K562 (cell line): ENCODE results near the gene DNAH3. TPM values are rescaled to one million over a fixed set of nuclear protein-coding genes. Genes with fewer than 3 reads are reported as not detected.

Experiments
- ATAC-seq: fragments of 200-7000 bp; cut with Tn5 transposase; 3 replicates; pipeline ENCODE4 v1.9.1; 2020; ENCODE audit warnings: moderate library complexity
- BruUV-seq: library from RNA; stranded (reverse); fragments of 400-500 nt; replicated peaks from 2 replicates; lab custom pipeline; 2021; lab: Mats Ljungman, UMichigan
- CTCF ChIA-PET: fragments of 300-600 bp; formaldehyde crosslinking; extraction: SDS; loops from one replicate; lab custom pipeline; 2021; ENCODE audit warnings: low intra/inter-chr PET ratio; lab: Yijun Ruan, JAX
- POLR2A ChIA-PET: fragments of 300-600, 350-650 bp; sonication (Branson Sonifier 250); formaldehyde crosslinking; extraction: SDS; loops from one replicate; lab custom pipeline; 2021; ENCODE audit warnings: antibody characterized with exemption, inconsistent platforms; lab: Yijun Ruan, JAX
- DNase-seq, 4 experiments: peaks; one replicate each; pipeline versions ENCODE4 v3.0.0 to v3.0.0-alpha.2; 2011 to 2018; ENCODE audit warnings: low spot score in 3 of 4, mixed read lengths in 3 of 4; ENCODE audit errors: extremely low read depth in 1 of 4
- FAIRE-seq: peaks from 2 replicates; lab custom pipeline; 2011; peaks lifted over from hg19 to GRCh38; lab: Jason Lieb, UNC
- H2AFZ ChIP-seq: 2 replicates; pipeline ENCODE4 v1.6.0; 2011; ENCODE audit warnings: low read depth, low read length, control low read depth, inconsistent platforms
- H3K27ac ChIP-seq: fragments of 200-600 bp; 3 replicates; pipeline ENCODE4 v1.8.0; 2011; ENCODE audit warnings: low read depth, mild to moderate bottlenecking, control low read depth, inconsistent platforms, low read length, moderate library complexity, mixed read lengths; ENCODE audit errors: extremely low read depth
- H3K27me3 ChIP-seq, 2 experiments: fragments of 300-600 bp in 1 of 2; 2 replicates in 1 of 2; 3 replicates in 1 of 2; pipeline versions ENCODE4 v1.6.0 to v1.8.0; 2011; ENCODE audit warnings: inconsistent platforms in 2 of 2, low read length in 2 of 2, mild to moderate bottlenecking in 1 of 2, mixed read lengths in 1 of 2, moderate library complexity in 1 of 2; ENCODE audit not compliant: control insufficient read depth in 2 of 2, insufficient read depth in 2 of 2
- H3K36me3 ChIP-seq: fragments of 300-600 bp; 3 replicates; pipeline ENCODE4 v1.8.0; 2011; ENCODE audit warnings: mild to moderate bottlenecking, low read length, inconsistent platforms; ENCODE audit not compliant: control insufficient read depth, insufficient read depth
- H3K4me1 ChIP-seq, 2 experiments: fragments of 200-600 bp in 1 of 2; replicated peaks in 1 of 2; 2 replicates in 1 of 2; 3 replicates in 1 of 2; pipeline versions ENCODE4 v1.5.1 to v1.8.0; 2011; ENCODE audit warnings: inconsistent platforms in 2 of 2, low read length in 2 of 2, mild to moderate bottlenecking in 1 of 2, mixed read lengths in 1 of 2, moderate library complexity in 1 of 2; ENCODE audit not compliant: control insufficient read depth in 2 of 2, insufficient read depth in 2 of 2
- H3K4me2 ChIP-seq: 2 replicates; pipeline ENCODE4 v1.6.1; 2011; ENCODE audit warnings: low read length, control low read depth, inconsistent platforms, mixed read lengths; ENCODE audit not compliant: insufficient read depth
- H3K4me3 ChIP-seq: fragments of 200-600 bp; sonication (generic), shearing (Covaris generic); 2 replicates; pipeline ENCODE4 v1.5.1; 2016; ENCODE audit warnings: control low read depth, inconsistent platforms
- H3K79me2 ChIP-seq: fragments of 200-600 bp; 3 replicates; pipeline ENCODE4 v1.8.0; 2011; ENCODE audit warnings: low read length, inconsistent platforms; ENCODE audit not compliant: control insufficient read depth, insufficient read depth
- H3K9ac ChIP-seq, 2 experiments: 2 replicates each; pipeline versions ENCODE4 v1.6.0 to v1.6.1; 2011; ENCODE audit warnings: low read depth in 2 of 2, low read length in 2 of 2, control low read depth in 1 of 2, inconsistent platforms in 1 of 2, mild to moderate bottlenecking in 1 of 2, mixed read lengths in 1 of 2; ENCODE audit not compliant: insufficient read depth in 1 of 2
- H3K9me1 ChIP-seq: one replicate; pipeline ENCODE4 v1.6.0; 2011; ENCODE audit warnings: inconsistent platforms, mild to moderate bottlenecking, low read length, moderate library complexity; ENCODE audit not compliant: control insufficient read depth, insufficient read depth
- H3K9me3 ChIP-seq: replicated peaks from 2 replicates; pipeline ENCODE4 v1.5.1; 2011; ENCODE audit warnings: low read depth, low read length, inconsistent platforms; ENCODE audit not compliant: control insufficient read depth, insufficient read depth
- H4K20me1 ChIP-seq: replicated peaks from 2 replicates; pipeline ENCODE4 v1.6.1; 2011; ENCODE audit warnings: low read length, inconsistent platforms, mixed read lengths; ENCODE audit not compliant: control insufficient read depth, insufficient read depth
- BACH1 ChIP-seq: fragments of 200-800 bp; sonication (Bioruptor generic); IDR thresholded peaks from 2 replicates; pipeline ENCODE4 v1.6.1; 2016; ENCODE audit warnings: missing genetic modification characterization, missing compliant biosample characterization
- BRD4 ChIP-seq: fragments of 200-600 bp; sonication (generic); IDR thresholded peaks from 2 replicates; pipeline ENCODE4 v1.6.1; 2017; ENCODE audit warnings: inconsistent platforms
- GABPA ChIP-seq: fragments of 200-800 bp; sonication (Bioruptor generic); conservative IDR thresholded peaks from 2 replicates; pipeline ENCODE4 v1.6.1; 2016; ENCODE audit warnings: low read depth, missing genetic modification characterization, missing compliant biosample characterization
- PHB2 ChIP-seq: fragments of 450-650 bp; IDR thresholded peaks from 2 replicates; pipeline ENCODE4 v1.6.1; 2017; ENCODE audit warnings: low read depth
- SRSF7 ChIP-seq: fragments of 200-400 bp; formaldehyde crosslinking; optimal IDR thresholded peaks from 2 replicates; pipeline ENCODE3; 2017; ENCODE audit warnings: mild to moderate bottlenecking, low read depth, low read length
- ZNF668 ChIP-seq: fragments of 250-450 bp; sonication (Bioruptor Pico); IDR thresholded peaks from 2 replicates; pipeline ENCODE4 v1.8.0; 2022; ENCODE audit warnings: mild to moderate bottlenecking, inconsistent platforms
- WGBS: fragments of 100-300 bp; shearing (Covaris generic); methylation state at CpG from one replicate; pipeline ENCODE4 v1.1.6; 2016; ENCODE audit warnings: low coverage, mixed read lengths; ENCODE audit not compliant: insufficient coverage; ENCODE audit errors: missing lambda C conversion rate; 5-methylcytosine and 5-hydroxymethylcytosine counted together
- in situ Hi-C: fragments of 300-500 bp; cut with MboI; formaldehyde crosslinking; loops from 4 replicates; pipeline ENCODE4 v1.15.0; 2018; ENCODE audit warnings: inconsistent platforms, mixed read lengths
- intact Hi-C: fragments of 100-400 bp; cut with micrococcal nuclease; formaldehyde crosslinking; loops from 2 replicates; pipeline ENCODE4 v1.14.2; 2022
- polyA plus RNA-seq, 8 experiments: library from polyadenylated mRNA; depleted of rRNA in 4 of 8; stranded (reverse) in 5 of 8; unstranded in 3 of 8; fragments of >200 nt; fragmentation: Nextera tagmentation in 2 of 8; fragmentation: Illumina TruSeq in 1 of 8; extraction: Ambion mirVana in 2 of 8; extraction: Trizol in 1 of 8; gene quantifications; 2 replicates each; pipeline versions ENCODE4 v1.2.1 to v1.2.3, GENCODE V29; 2011 to 2014; ENCODE audit warnings: inconsistent platforms in 1 of 8, missing spikeins in 1 of 8
- total RNA-seq, 7 experiments: library from RNA; depleted of rRNA in 6 of 7; stranded (reverse); fragments of >200 nt in 6 of 7; fragmentation: Illumina TruSeq in 2 of 7; extraction: Trizol in 2 of 7; gene quantifications; 2 replicates each; pipeline versions ENCODE4 v1.2.1 to v1.2.3, GENCODE V29; 2011 to 2021; ENCODE audit warnings: low replicate concordance in 1 of 7
- TF ChIP-seq, protein P1 (sequence below): fragments of 450-650 bp; IDR thresholded peaks from 2 replicates; pipeline ENCODE4 v1.6.1; 2017; ENCODE audit warnings: antibody characterized with exemption
- TF ChIP-seq, protein P2 (sequence below): fragments of 450-650 bp; formaldehyde crosslinking; IDR thresholded peaks from 2 replicates; pipeline ENCODE4 v1.4.0; 2022; ENCODE audit warnings: mild to moderate bottlenecking, moderate library complexity
- TF ChIP-seq, protein P3 (sequence below): fragments of 250-450 bp; sonication (Bioruptor Pico); IDR thresholded peaks from 2 replicates; pipeline ENCODE4 v1.8.0; 2021; ENCODE audit warnings: moderate library complexity, mild to moderate bottlenecking, inconsistent platforms
- TF ChIP-seq, protein P4 (sequence below): sonication (generic); formaldehyde crosslinking; IDR thresholded peaks from 2 replicates; pipeline ENCODE4 v1.9.0; 2022; ENCODE audit warnings: mild to moderate bottlenecking, missing genetic modification reagents

The DNAH3 gene
- total and polyA plus RNA-seq, 9 of the 15 experiments (the other 6 are each of a cell fraction or from before 2014, with no cell fraction given), result 0.32 to 0.84 (median 0.44) TPM

DNA sequence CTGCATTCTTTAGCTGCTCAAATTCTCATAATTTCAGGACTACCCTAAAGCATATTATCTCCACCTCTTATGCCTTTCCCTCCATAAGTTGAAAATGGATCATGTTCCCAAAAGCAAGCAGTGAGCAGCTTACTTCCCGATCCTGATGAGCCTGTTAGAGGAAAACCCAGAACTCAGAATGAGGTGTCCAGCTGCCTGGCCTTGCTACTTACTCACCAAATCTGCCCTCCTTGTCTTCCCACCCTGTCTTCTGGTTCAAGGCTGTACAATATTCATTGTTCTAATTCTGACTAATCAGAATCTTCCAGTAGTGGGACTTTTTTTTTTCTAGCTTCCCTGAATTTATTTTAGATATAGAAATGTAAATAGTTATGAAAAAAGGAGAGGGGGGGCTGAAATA lies 239.3 kb downstream of the DNAH3 start:
- 19% methylated on average over 1 of the region's 1 CpG for WGBS
- no peaks in the 10 kb centered on the region for H3K9me3 ChIP-seq
- peak overlapping the region; percentile 57; the same call in 1 of the 2 replicates for H2AFZ ChIP-seq
- H4K20me1 ChIP-seq, result no peaks in the 10 kb centered on the region
- no peak overlapping the region for H3K4me3 ChIP-seq
- intact Hi-C loops, result no loop called here
- peaks cover 20 to 25% of the 10 kb centered on the region in 2 experiments for H3K4me1 ChIP-seq
- CTCF ChIA-PET, result no interaction called here
- TF ChIP-seq ZNF668 (no peak), BACH1 (0 out of 2 replicates have a peak, but pooled peaks have one; percentile 34), BRD4 (0 out of 2 replicates have a peak, but pooled peaks have one; percentile 15)
- TF ChIP-seq, all 486 proteins: peak for 2
- Histone ChIP-seq H3K27me3 (no peaks in the 10 kb centered on the region), H3K9ac (peak overlapping the region in 1 of 2 experiments; percentile 11; a peak in 2 of 4 replicates), H3K27ac (peak overlapping the region; percentile 58; the same call in 1 of the 3 replicates), H3K79me2 (no peaks in the 10 kb centered on the region), H3K36me3 (no peaks in the 10 kb centered on the region), H3K9me1 (no peaks in the 10 kb centered on the region), H3K4me2 (no peak overlapping the region)
- in situ Hi-C loops, result no loop called here
- no TSS peak for BruUV-seq
- no peak for ATAC-seq
- no peak for FAIRE-seq
- POLR2A ChIA-PET, result interaction anchor here (0.7 to 2.0 kb wide), 3 partner anchors 8 to 11 kb away, joined by 5 to 12 read pairs (median 12); partner anchors contain the start of genes DCUN1D3 and LYRM1
- DNase-seq, result no peak

DNA sequence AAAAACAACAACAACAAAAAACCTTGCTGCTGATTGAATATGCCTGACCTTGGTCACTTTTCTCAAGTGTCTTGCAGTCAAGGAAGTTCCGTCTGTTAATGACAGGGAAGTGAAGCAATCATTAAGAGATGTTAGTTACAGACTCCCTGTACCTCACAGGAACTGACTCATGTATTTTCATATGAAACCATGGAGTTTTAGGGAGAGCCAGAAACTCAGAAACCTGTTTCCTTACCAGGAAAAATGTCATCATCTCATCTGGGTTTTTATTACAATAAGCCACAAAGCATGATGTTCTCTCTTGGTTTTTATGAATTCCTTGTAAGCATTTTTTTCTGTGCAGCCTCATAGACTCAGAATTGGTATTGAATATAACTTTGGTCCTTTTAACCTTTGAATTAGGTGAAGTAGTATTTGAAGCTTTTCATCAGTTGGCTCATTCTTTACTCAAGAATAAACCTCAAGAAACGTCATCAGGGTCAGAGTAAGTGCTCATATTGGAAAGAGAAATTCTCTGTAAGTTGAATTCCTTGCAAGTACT lies 239.8 kb downstream of the DNAH3 start:
- peak; percentile 62 for FAIRE-seq
- ChIA-PET CTCF (no interaction called here), POLR2A (interaction anchor here (0.7 to 2.0 kb wide), 3 partner anchors 8 to 10 kb away, joined by 5 to 12 read pairs (median 12); partner anchors contain the start of genes DCUN1D3 and LYRM1)
- Histone ChIP-seq H3K4me1 (peaks cover 16 to 19% of the 10 kb centered on the region in 2 experiments), H3K79me2 (no peaks in the 10 kb centered on the region), H3K9ac (peak overlapping the region in 1 of 2 experiments; percentile 11; a peak in 2 of 4 replicates), H3K4me3 (no peak overlapping the region), H2AFZ (peak overlapping the region; percentile 57; the same call in 1 of the 2 replicates), H3K4me2 (no peak overlapping the region), H3K27me3 (no peaks in the 10 kb centered on the region), H3K9me3 (no peaks in the 10 kb centered on the region), H3K27ac (peak overlapping the region; percentile 58; the same call in 1 of the 3 replicates), H4K20me1 (no peaks in the 10 kb centered on the region), H3K36me3 (no peaks in the 10 kb centered on the region), H3K9me1 (no peaks in the 10 kb centered on the region)
- in situ Hi-C loops (no loop called here), intact Hi-C loops (no loop called here)
- WGBS, result 3% methylated on average over 2 of the region's 2 CpGs
- BruUV-seq, result no TSS peak
- peak; percentile 60 for ATAC-seq
- peak in 1 of 4 experiments; percentile 40 for DNase-seq
- TF ChIP-seq PHB2 (no peak), GABPA (tag) (peak; percentile 70), SRSF7 (no peak)
- TF ChIP-seq, protein P1, sequence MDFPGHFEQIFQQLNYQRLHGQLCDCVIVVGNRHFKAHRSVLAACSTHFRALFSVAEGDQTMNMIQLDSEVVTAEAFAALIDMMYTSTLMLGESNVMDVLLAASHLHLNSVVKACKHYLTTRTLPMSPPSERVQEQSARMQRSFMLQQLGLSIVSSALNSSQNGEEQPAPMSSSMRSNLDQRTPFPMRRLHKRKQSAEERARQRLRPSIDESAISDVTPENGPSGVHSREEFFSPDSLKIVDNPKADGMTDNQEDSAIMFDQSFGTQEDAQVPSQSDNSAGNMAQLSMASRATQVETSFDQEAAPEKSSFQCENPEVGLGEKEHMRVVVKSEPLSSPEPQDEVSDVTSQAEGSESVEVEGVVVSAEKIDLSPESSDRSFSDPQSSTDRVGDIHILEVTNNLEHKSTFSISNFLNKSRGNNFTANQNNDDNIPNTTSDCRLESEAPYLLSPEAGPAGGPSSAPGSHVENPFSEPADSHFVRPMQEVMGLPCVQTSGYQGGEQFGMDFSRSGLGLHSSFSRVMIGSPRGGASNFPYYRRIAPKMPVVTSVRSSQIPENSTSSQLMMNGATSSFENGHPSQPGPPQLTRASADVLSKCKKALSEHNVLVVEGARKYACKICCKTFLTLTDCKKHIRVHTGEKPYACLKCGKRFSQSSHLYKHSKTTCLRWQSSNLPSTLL, result no peak
- TF ChIP-seq, protein P2, sequence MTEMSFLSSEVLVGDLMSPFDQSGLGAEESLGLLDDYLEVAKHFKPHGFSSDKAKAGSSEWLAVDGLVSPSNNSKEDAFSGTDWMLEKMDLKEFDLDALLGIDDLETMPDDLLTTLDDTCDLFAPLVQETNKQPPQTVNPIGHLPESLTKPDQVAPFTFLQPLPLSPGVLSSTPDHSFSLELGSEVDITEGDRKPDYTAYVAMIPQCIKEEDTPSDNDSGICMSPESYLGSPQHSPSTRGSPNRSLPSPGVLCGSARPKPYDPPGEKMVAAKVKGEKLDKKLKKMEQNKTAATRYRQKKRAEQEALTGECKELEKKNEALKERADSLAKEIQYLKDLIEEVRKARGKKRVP (CRISPR knock-in tag), result no peak
- TF ChIP-seq, protein P3, sequence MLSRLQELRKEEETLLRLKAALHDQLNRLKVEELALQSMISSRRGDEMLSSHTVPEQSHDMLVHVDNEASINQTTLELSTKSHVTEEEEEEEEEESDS (CRISPR knock-in tag), result no peak
- TF ChIP-seq, protein P4, sequence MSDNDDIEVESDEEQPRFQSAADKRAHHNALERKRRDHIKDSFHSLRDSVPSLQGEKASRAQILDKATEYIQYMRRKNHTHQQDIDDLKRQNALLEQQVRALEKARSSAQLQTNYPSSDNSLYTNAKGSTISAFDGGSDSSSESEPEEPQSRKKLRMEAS, result no peak
